HUES6 (cell line): Measurements from ENCODE around the gene DCP2.

Experiments
- H3K27ac ChIP-seq: 2 replicates; pipeline ENCODE4 v1.7.0; 2013; ENCODE audit warnings: low read depth, mild to moderate bottlenecking, low read length, inconsistent platforms
- H3K27me3 ChIP-seq: 2 replicates; pipeline ENCODE4 v1.6.1; 2013; ENCODE audit warnings: low read length; ENCODE audit not compliant: control insufficient read depth, insufficient read depth
- H3K36me3 ChIP-seq: 2 replicates; pipeline ENCODE4 v1.6.1; 2013; ENCODE audit warnings: low read length; ENCODE audit not compliant: control insufficient read depth, insufficient read depth
- H3K4me1 ChIP-seq: 2 replicates; pipeline ENCODE4 v1.6.1; 2013; ENCODE audit warnings: low read length; ENCODE audit not compliant: control insufficient read depth, insufficient read depth
- H3K4me3 ChIP-seq: 2 replicates; pipeline ENCODE4 v1.5.1; 2013; ENCODE audit warnings: low read depth, low read length
- H3K9ac ChIP-seq: one replicate; pipeline ENCODE4 v1.6.1; 2013; ENCODE audit warnings: mild to moderate bottlenecking, low read length
- H3K9me3 ChIP-seq: 2 replicates; pipeline ENCODE4 v1.6.1; 2013; ENCODE audit warnings: low read depth, low read length; ENCODE audit not compliant: control insufficient read depth, insufficient read depth

Gene DCP2

GRCh38 chr5:112968411-112969106, 8.0 kb upstream of the DCP2 start:
- H3K9me3 ChIP-seq = no peaks in the 10 kb centered on the region
- H3K27me3 ChIP-seq = no peaks in the 10 kb centered on the region
- no peak overlapping the region for H3K27ac ChIP-seq
- no peak overlapping the region for H3K4me3 ChIP-seq
- H3K4me1 ChIP-seq = peaks cover 22% of the 10 kb centered on the region
- H3K36me3 ChIP-seq = no peaks in the 10 kb centered on the region
- H3K9ac ChIP-seq = no peak overlapping the region

- H3K9ac ChIP-seq = no peak overlapping the region
- no peak overlapping the region for H3K27ac ChIP-seq
- H3K36me3 ChIP-seq = no peaks in the 10 kb centered on the region
- H3K27me3 ChIP-seq = no peaks in the 10 kb centered on the region
- H3K4me3 ChIP-seq = no peak overlapping the region
- no peaks in the 10 kb centered on the region for H3K9me3 ChIP-seq
- peaks cover 28% of the 10 kb centered on the region for H3K4me1 ChIP-seq
Measured at GRCh38 chr5:112971276-112971675, 5.3 kb upstream of the DCP2 start.

GRCh38 chr5:112973036-112973435, 3.6 kb upstream of the DCP2 start:
- no peak overlapping the region for H3K27ac ChIP-seq
- no peaks in the 10 kb centered on the region for H3K36me3 ChIP-seq
- no peaks in the 10 kb centered on the region for H3K9me3 ChIP-seq
- H3K4me1 ChIP-seq = peaks cover 28% of the 10 kb centered on the region
- no peak overlapping the region for H3K4me3 ChIP-seq
- H3K9ac ChIP-seq = no peak overlapping the region
- H3K27me3 ChIP-seq = no peaks in the 10 kb centered on the region

GRCh38 chr5:112973904-112974303, 2.7 kb upstream of the DCP2 start:
- Histone ChIP-seq H3K4me1 (peaks cover 28% of the 10 kb centered on the region), H3K36me3 (no peaks in the 10 kb centered on the region), H3K9me3 (no peaks in the 10 kb centered on the region), H3K27ac (no peak overlapping the region), H3K27me3 (no peaks in the 10 kb centered on the region), H3K4me3 (no peak overlapping the region), H3K9ac (no peak overlapping the region)

- no peaks in the 10 kb centered on the region for H3K9me3 ChIP-seq
- peaks cover 26% of the 10 kb centered on the region for H3K4me1 ChIP-seq
- no peak overlapping the region for H3K9ac ChIP-seq
- no peak overlapping the region for H3K4me3 ChIP-seq
- H3K36me3 ChIP-seq = no peaks in the 10 kb centered on the region
- no peak overlapping the region for H3K27ac ChIP-seq
- no peaks in the 10 kb centered on the region for H3K27me3 ChIP-seq
Measured at GRCh38 chr5:112974901-112975300, 1.7 kb upstream of the DCP2 start.

GRCh38 chr5:112975721-112976431, 722 bp upstream of the DCP2 start:
- Histone ChIP-seq H3K36me3 (peaks cover under 1% of the 10 kb centered on the region; the same call in 1 of the 2 replicates), H3K4me1 (peaks cover 26% of the 10 kb centered on the region), H3K9ac (peak overlapping the region; percentile 81), H3K27me3 (no peaks in the 10 kb centered on the region), H3K27ac (peak overlapping the region; percentile 56), H3K9me3 (no peaks in the 10 kb centered on the region), H3K4me3 (peak overlapping the region; percentile 87)

- H3K27ac ChIP-seq = peak overlapping the region; percentile 57; the same call in 1 of the 2 replicates
- peak overlapping the region; percentile 90 for H3K9ac ChIP-seq
- peak overlapping the region; percentile 87 for H3K4me3 ChIP-seq
- no peaks in the 10 kb centered on the region for H3K9me3 ChIP-seq
- H3K36me3 ChIP-seq = peaks cover 6% of the 10 kb centered on the region; the same call in 1 of the 2 replicates
- H3K27me3 ChIP-seq = no peaks in the 10 kb centered on the region
- peaks cover 31% of the 10 kb centered on the region for H3K4me1 ChIP-seq
Measured at GRCh38 chr5:112977440-112977861, 853 bp downstream of the DCP2 start.

GRCh38 chr5:112978836-112979235, 2.2 kb downstream of the DCP2 start:
- Histone ChIP-seq H3K9ac (no peak overlapping the region), H3K9me3 (no peaks in the 10 kb centered on the region), H3K4me1 (peaks cover 44% of the 10 kb centered on the region), H3K27ac (peak overlapping the region; percentile 72; the same call in 1 of the 2 replicates), H3K4me3 (peak overlapping the region; percentile 87), H3K27me3 (no peaks in the 10 kb centered on the region), H3K36me3 (peaks cover 7% of the 10 kb centered on the region)

GRCh38 chr5:112979723-112980122, 3.1 kb downstream of the DCP2 start:
- H3K4me1 ChIP-seq = peaks cover 50% of the 10 kb centered on the region
- peaks cover 13% of the 10 kb centered on the region for H3K36me3 ChIP-seq
- no peak overlapping the region for H3K9ac ChIP-seq
- H3K4me3 ChIP-seq = peak overlapping the region; percentile 87
- H3K9me3 ChIP-seq = no peaks in the 10 kb centered on the region
- H3K27ac ChIP-seq = 0 out of 2 replicates have a peak overlapping the region, but pooled peaks have one; percentile 15
- H3K27me3 ChIP-seq = no peaks in the 10 kb centered on the region

- no peak overlapping the region for H3K4me3 ChIP-seq
- H3K4me1 ChIP-seq = peaks cover 41% of the 10 kb centered on the region
- H3K27me3 ChIP-seq = no peaks in the 10 kb centered on the region
- H3K36me3 ChIP-seq = peaks cover 15% of the 10 kb centered on the region
- no peak overlapping the region for H3K9ac ChIP-seq
- H3K27ac ChIP-seq = no peak overlapping the region
- H3K9me3 ChIP-seq = no peaks in the 10 kb centered on the region
Measured at GRCh38 chr5:112983363-112983762, 6.8 kb downstream of the DCP2 start.

- H3K27me3 ChIP-seq = no peaks in the 10 kb centered on the region
- no peak overlapping the region for H3K27ac ChIP-seq
- H3K9ac ChIP-seq = no peak overlapping the region
- peaks cover 28% of the 10 kb centered on the region for H3K4me1 ChIP-seq
- peaks cover 24% of the 10 kb centered on the region for H3K36me3 ChIP-seq
- no peak overlapping the region for H3K4me3 ChIP-seq
- no peaks in the 10 kb centered on the region for H3K9me3 ChIP-seq
Measured at GRCh38 chr5:112986224-112986623, 9.6 kb downstream of the DCP2 start.
